ENCODE results near the gene DOCK2. TPM values are rescaled to one million over a fixed set of nuclear protein-coding genes. Genes with fewer than 3 reads are reported as not detected.
"Not testable (repeated sequence)": the region's sequence is repeated elsewhere in the genome, so short reads cannot be mapped to it uniquely, and the experiment has no call there.

DOCK2 gene
- total RNA-seq, 1 donor, result 6.2 TPM

DNA sequence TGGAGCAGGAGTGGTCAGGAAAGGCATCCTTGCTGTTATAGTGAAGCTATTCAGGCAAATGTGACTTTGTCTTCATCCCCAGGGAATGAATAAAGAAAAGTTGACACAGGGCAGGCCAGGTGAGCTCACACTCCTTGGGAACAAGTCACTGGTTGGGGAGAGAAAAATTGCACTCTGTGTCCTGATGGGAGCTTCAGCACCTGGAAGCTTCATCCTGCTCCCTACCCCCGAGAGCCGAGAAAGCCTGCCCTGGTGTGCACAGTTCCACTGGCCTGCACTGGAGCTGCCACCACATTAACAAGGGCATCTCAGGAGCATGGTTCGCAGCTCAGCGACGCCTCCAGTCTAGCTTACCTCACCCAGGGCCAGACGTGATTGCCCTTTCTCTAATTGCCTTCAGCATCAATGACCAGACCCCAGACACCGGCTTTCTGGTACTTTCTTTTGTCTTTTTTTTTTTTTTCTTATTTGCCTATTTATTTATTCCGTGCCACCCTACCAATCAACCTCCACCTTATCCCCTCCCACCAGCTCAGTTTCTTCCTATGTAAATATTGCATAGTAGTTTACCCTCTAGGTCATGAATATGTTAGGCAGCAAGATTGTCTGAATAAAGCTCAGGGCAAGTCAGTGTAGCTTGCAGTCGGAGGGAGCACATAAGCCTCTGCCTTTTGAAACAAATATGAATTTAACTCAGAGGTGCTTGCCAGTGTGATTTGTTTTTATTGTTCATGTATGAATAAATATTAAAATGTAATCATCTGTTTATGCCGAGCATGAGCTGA is 87.4 kb downstream of the DOCK2 start:
- no peak for DNase-seq (ENCODE audit: insufficient read length, low spot score, missing footprints)
- H3K79me2 ChIP-seq (ENCODE audit: insufficient read depth, low read length), result no peaks in the 10 kb centered on the region
- no peak overlapping the region for H2AFZ ChIP-seq (ENCODE audit: low read length)
- TF ChIP-seq, protein P1, sequence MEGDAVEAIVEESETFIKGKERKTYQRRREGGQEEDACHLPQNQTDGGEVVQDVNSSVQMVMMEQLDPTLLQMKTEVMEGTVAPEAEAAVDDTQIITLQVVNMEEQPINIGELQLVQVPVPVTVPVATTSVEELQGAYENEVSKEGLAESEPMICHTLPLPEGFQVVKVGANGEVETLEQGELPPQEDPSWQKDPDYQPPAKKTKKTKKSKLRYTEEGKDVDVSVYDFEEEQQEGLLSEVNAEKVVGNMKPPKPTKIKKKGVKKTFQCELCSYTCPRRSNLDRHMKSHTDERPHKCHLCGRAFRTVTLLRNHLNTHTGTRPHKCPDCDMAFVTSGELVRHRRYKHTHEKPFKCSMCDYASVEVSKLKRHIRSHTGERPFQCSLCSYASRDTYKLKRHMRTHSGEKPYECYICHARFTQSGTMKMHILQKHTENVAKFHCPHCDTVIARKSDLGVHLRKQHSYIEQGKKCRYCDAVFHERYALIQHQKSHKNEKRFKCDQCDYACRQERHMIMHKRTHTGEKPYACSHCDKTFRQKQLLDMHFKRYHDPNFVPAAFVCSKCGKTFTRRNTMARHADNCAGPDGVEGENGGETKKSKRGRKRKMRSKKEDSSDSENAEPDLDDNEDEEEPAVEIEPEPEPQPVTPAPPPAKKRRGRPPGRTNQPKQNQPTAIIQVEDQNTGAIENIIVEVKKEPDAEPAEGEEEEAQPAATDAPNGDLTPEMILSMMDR (IDR thresholded peaks at IDR 0.05; ENCODE audit: extremely low read depth, low read depth, low read length), result no peak
- no peak overlapping the region for H3K4me3 ChIP-seq (ENCODE audit: insufficient read depth, low read length)
- no peaks in the 10 kb centered on the region for H3K36me3 ChIP-seq (ENCODE audit: insufficient read depth, low read length)
- H4K20me1 ChIP-seq (ENCODE audit: insufficient read depth, low read length), result no peaks in the 10 kb centered on the region
- no peak overlapping the region for H3K27ac ChIP-seq (ENCODE audit: low read depth, low read length)
- H3K4me2 ChIP-seq (ENCODE audit: insufficient read depth, low read length), result no peak overlapping the region
- H3K9me3 ChIP-seq (ENCODE audit: low read depth, low read length), result no peaks in the 10 kb centered on the region
- no peaks in the 10 kb centered on the region for H3K27me3 ChIP-seq (ENCODE audit: insufficient read depth, low read length)
- H3K4me1 ChIP-seq (ENCODE audit: insufficient read depth, low read length), result no peaks in the 10 kb centered on the region

DNA sequence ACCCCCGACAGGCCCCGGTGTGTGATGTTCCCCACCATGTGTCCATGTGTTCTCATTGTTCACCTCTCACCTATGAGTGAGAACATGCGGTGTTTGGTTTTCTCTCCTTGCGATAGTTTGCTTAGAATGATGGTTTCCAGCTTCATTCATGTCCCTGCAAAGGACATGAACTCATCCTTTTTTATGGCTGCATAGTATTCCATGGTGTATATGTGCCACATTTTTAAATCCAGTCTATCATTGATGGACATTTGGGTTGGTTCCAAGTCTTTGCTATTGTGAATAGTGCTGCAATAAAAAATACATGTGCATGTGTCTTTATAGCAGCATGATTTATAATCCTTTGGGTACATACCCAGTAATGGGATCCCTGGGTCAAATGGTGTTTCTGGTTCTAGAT is 88.6 kb downstream of the DOCK2 start:
- H2AFZ ChIP-seq (ENCODE audit: low read length); H4K20me1 ChIP-seq (ENCODE audit: insufficient read depth, low read length); H3K4me3 ChIP-seq (ENCODE audit: insufficient read depth, low read length); H3K4me1 ChIP-seq (ENCODE audit: insufficient read depth, low read length); H3K9me3 ChIP-seq (ENCODE audit: low read depth, low read length); H3K4me2 ChIP-seq (ENCODE audit: insufficient read depth, low read length); H3K36me3 ChIP-seq (ENCODE audit: insufficient read depth, low read length); H3K27me3 ChIP-seq (ENCODE audit: insufficient read depth, low read length); H3K79me2 ChIP-seq (ENCODE audit: insufficient read depth, low read length); DNase-seq (ENCODE audit: insufficient read length, low spot score, missing footprints); H3K27ac ChIP-seq (ENCODE audit: low read depth, low read length): not testable (repeated sequence)

DNA sequence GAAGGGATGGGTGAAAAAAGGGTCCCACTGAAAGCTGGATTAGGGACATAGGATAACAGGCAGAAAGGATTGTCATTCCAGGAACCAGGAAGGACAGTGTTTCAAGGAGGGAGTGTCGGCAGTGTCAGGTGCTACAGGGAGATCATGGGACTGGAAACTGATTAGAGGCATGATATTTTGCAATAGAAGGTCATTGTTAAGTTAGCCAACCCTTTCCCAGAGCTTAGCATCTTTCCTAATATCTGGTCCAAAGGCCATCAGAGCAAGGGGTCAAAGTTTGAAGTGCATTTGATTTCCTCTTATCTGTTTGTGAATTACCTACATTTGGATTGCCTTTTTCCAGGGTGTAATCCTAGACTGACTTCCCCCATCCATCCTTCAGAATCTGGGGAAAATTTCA is 91.3 kb downstream of the DOCK2 start:
- Histone ChIP-seq H3K79me2 (ENCODE audit: insufficient read depth, low read length) (no peaks in the 10 kb centered on the region), H4K20me1 (ENCODE audit: insufficient read depth, low read length) (no peaks in the 10 kb centered on the region), H2AFZ (ENCODE audit: low read length) (no peak overlapping the region), H3K4me3 (ENCODE audit: insufficient read depth, low read length) (no peak overlapping the region), H3K4me2 (ENCODE audit: insufficient read depth, low read length) (no peak overlapping the region), H3K36me3 (ENCODE audit: insufficient read depth, low read length) (no peaks in the 10 kb centered on the region), H3K27ac (ENCODE audit: low read depth, low read length) (no peak overlapping the region), H3K9me3 (ENCODE audit: low read depth, low read length) (no peaks in the 10 kb centered on the region), H3K4me1 (ENCODE audit: insufficient read depth, low read length) (peaks cover 7% of the 10 kb centered on the region), H3K27me3 (ENCODE audit: insufficient read depth, low read length) (no peaks in the 10 kb centered on the region)
- TF ChIP-seq, protein P1 (IDR thresholded peaks at IDR 0.05; ENCODE audit: extremely low read depth, low read depth, low read length), result no peak
- DNase-seq (ENCODE audit: insufficient read length, low spot score, missing footprints), result no peak

DNA sequence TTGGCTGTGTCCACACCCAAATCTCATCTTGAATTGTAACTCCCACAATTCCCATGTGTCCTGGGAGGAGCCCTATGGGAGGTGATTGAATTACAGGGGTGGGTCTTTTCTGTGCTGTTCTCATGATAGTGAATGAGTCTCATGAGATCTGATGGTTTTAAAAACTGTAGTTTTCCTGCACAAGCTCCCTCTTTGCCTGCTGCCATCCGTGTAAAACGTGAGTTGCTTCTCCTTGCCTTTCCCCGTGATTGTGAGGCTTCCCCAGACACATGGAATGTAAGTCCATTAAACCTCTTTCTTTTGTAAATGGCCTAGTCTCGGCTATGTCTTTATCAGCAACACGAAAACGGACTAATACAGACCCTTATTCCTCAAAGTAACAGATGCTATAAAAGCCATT is 94.1 kb downstream of the DOCK2 start:
- Histone ChIP-seq H2AFZ (ENCODE audit: low read length) (no peak overlapping the region), H3K27me3 (ENCODE audit: insufficient read depth, low read length) (no peaks in the 10 kb centered on the region), H4K20me1 (ENCODE audit: insufficient read depth, low read length) (no peaks in the 10 kb centered on the region), H3K27ac (ENCODE audit: low read depth, low read length) (no peak overlapping the region), H3K79me2 (ENCODE audit: insufficient read depth, low read length) (no peaks in the 10 kb centered on the region), H3K4me2 (ENCODE audit: insufficient read depth, low read length) (no peak overlapping the region), H3K36me3 (ENCODE audit: insufficient read depth, low read length) (no peaks in the 10 kb centered on the region), H3K4me3 (ENCODE audit: insufficient read depth, low read length) (no peak overlapping the region), H3K9me3 (ENCODE audit: low read depth, low read length) (no peaks in the 10 kb centered on the region), H3K4me1 (ENCODE audit: insufficient read depth, low read length) (peaks cover 8% of the 10 kb centered on the region)
- DNase-seq (ENCODE audit: insufficient read length, low spot score, missing footprints), result no peak
- TF ChIP-seq, protein P1 (IDR thresholded peaks at IDR 0.05; ENCODE audit: extremely low read depth, low read depth, low read length), result no peak
